ENCODE results near the gene DNHD1.
"Not testable (repeated sequence)": the region's sequence is repeated elsewhere in the genome, so short reads cannot be mapped to it uniquely, and the experiment has no call there.

Gene DNHD1

GRCh38 chr11:6481012-6481923, 15.8 kb upstream of the DNHD1 start, which contains the start of the genes ARFIP2 and TIMM10B:
ARFIP2 (minus strand) TSS chr11:6481331; CDS start chr11:6480421, 910 bp downstream.
TIMM10B (plus strand) TSS chr11:6481501; CDS start chr11:6481517, 16 bp downstream.
- DNase-seq (ENCODE audit: low read depth), result peak; percentile 97

- no peak for DNase-seq (ENCODE audit: low read depth)
Measured at GRCh38 chr11:6481924-6482275, 15.2 kb upstream of the DNHD1 start.

- DNase-seq (ENCODE audit: low read depth), result no peak
Measured at GRCh38 chr11:6482441-6482840, 14.6 kb upstream of the DNHD1 start.

- no peak for DNase-seq (ENCODE audit: low read depth)
Measured at GRCh38 chr11:6483015-6483414, 14.1 kb upstream of the DNHD1 start.

GRCh38 chr11:6485661-6486060, 11.4 kb upstream of the DNHD1 start:
- no peak for DNase-seq (ENCODE audit: low read depth)

- no peak for DNase-seq (ENCODE audit: low read depth)
Measured at GRCh38 chr11:6486256-6486655, 10.8 kb upstream of the DNHD1 start.

- DNase-seq (ENCODE audit: low read depth), result no peak
Measured at GRCh38 chr11:6486938-6487337, 10.1 kb upstream of the DNHD1 start.

- no peak for DNase-seq (ENCODE audit: low read depth)
Measured at GRCh38 chr11:6488342-6488741, 8.7 kb upstream of the DNHD1 start.

GRCh38 chr11:6488821-6489220, 8.3 kb upstream of the DNHD1 start:
- DNase-seq (ENCODE audit: low read depth), result no peak

- DNase-seq (ENCODE audit: low read depth), result no peak
Measured at GRCh38 chr11:6489306-6489705, 7.8 kb upstream of the DNHD1 start.

- no peak for DNase-seq (ENCODE audit: low read depth)
Measured at GRCh38 chr11:6498121-6498520, 1.0 kb downstream of the DNHD1 start.

- no peak for DNase-seq (ENCODE audit: low read depth)
Measured at GRCh38 chr11:6498544-6498943, 1.5 kb downstream of the DNHD1 start.

GRCh38 chr11:6502382-6502781, 5.3 kb downstream of the DNHD1 start:
- no peak for DNase-seq (ENCODE audit: low read depth)

- no peak for DNase-seq (ENCODE audit: low read depth)
Measured at GRCh38 chr11:6504166-6504565, 7.1 kb downstream of the DNHD1 start.

- no peak for DNase-seq (ENCODE audit: low read depth)
Measured at GRCh38 chr11:6505577-6506240, 8.6 kb downstream of the DNHD1 start.

- no peak for DNase-seq (ENCODE audit: low read depth)
Measured at GRCh38 chr11:6516865-6517264, 19.8 kb downstream of the DNHD1 start.

- no peak for DNase-seq (ENCODE audit: low read depth)
Measured at GRCh38 chr11:6520265-6520664, 23.2 kb downstream of the DNHD1 start.

- not testable (repeated sequence) for DNase-seq (ENCODE audit: low read depth)
Measured at GRCh38 chr11:6521946-6522345, 24.9 kb downstream of the DNHD1 start.

- no peak for DNase-seq (ENCODE audit: low read depth)
Measured at GRCh38 chr11:6523253-6523652, 26.2 kb downstream of the DNHD1 start.

GRCh38 chr11:6526411-6527135, 29.5 kb downstream of the DNHD1 start:
- DNase-seq (ENCODE audit: low read depth), result no peak

GRCh38 chr11:6529266-6529665, 32.2 kb downstream of the DNHD1 start:
- DNase-seq (ENCODE audit: low read depth), result no peak

- no peak for DNase-seq (ENCODE audit: low read depth)
Measured at GRCh38 chr11:6530848-6531247, 33.8 kb downstream of the DNHD1 start.
